ENCODE data around the gene PDK4. TPM values are rescaled to one million over a fixed set of nuclear protein-coding genes. Genes with fewer than 3 reads are reported as not detected.

PDK4 gene
- total RNA-seq, 6 donors from 2014 or later = 111 to 427 (median 160) TPM

DNA sequence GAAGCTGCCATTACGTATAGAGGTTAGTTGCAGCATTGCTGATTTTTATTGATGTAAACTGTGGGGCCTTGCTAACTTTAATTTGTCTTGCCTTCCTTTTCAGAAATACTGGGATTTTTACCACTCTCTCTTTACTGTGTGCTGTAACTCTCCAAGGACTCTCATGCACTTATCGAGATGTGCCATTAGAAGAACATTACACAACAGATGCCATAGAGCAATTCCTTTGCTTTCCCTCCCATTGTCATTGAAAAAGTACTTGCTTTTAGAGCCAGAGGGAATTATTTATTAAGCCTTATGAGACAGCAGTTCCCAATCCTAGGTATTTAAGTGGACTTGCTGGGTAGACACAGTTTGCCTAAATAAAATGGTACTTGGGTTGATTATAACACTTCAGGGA is 58.8 kb downstream of the PDK4 start:
- Histone ChIP-seq H3K27ac (no peak overlapping the region), H3K9me3 (no peaks in the 10 kb centered on the region), H3K4me1 (no peaks in the 10 kb centered on the region), H3K36me3 (no peaks in the 10 kb centered on the region), H3K27me3 (no peaks in the 10 kb centered on the region), H3K4me3 (no peak overlapping the region)
- no peak for TF ChIP-seq POLR2AphosphoS5 (IDR thresholded peaks at IDR 0.05)
- TF ChIP-seq EP300 (IDR thresholded peaks at IDR 0.05) = no peak
- no peak for TF ChIP-seq CTCF (IDR thresholded peaks at IDR 0.05)
- TF ChIP-seq POLR2A (IDR thresholded peaks at IDR 0.05) = no peak
- no peak for DNase-seq
- WGBS, 2 donors = 83 to 91% methylated on average over 2 of the region's 2 CpGs
- no peak for ATAC-seq (ENCODE audit: low FRiP score in 2 of 2)

GRCh38 chr7:95536656-95537311 is 59.5 kb downstream of the PDK4 start:
- DNase-seq = no peak
- ATAC-seq (ENCODE audit: low FRiP score in 2 of 2) = no peak
- WGBS, 2 donors = 95 to 98% methylated on average over 2 of the region's 2 CpGs

GRCh38 chr7:95535662-95536061 is 60.7 kb downstream of the PDK4 start:
- no peak for ATAC-seq (ENCODE audit: low FRiP score in 2 of 2)
- WGBS, 2 donors = 7 to 25% methylated on average over 1 of the region's 1 CpG

More at GRCh38 chr7:95536656-95537311, 59.5 kb downstream of the PDK4 start:
- Histone ChIP-seq H3K27ac (no peak overlapping the region), H3K36me3 (no peaks in the 10 kb centered on the region), H3K4me3 (no peak overlapping the region), H3K27me3 (no peaks in the 10 kb centered on the region), H3K9me3 (no peaks in the 10 kb centered on the region), H3K4me1 (no peaks in the 10 kb centered on the region)
- TF ChIP-seq CTCF (IDR thresholded peaks at IDR 0.05) = no peak
- no peak for TF ChIP-seq EP300 (IDR thresholded peaks at IDR 0.05)
- no peak for TF ChIP-seq POLR2A (IDR thresholded peaks at IDR 0.05)
- no peak for TF ChIP-seq POLR2AphosphoS5 (IDR thresholded peaks at IDR 0.05)

DNA sequence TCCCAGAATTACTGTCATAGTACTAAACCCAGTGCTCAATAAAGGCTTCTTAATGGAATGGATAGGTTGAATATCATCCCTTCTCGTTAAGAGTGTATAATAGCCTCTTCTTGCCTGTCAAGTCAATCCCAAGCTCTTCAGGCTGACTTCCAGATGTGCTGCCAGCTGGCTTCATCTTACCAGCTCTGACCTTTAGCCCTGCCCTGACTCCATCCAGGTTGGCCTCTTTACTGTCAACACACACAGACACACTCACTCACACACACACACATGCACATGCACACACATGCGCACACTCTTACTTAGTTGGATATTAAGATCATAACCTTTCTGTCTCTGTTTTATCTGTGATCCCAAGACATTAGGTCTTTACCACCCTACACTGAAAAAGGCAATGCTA is 61.5 kb downstream of the PDK4 start:
- DNase-seq (no peak), ATAC-seq (ENCODE audit: low FRiP score in 2 of 2) (no peak)
- H3K27me3 ChIP-seq = no peaks in the 10 kb centered on the region
- no peaks in the 10 kb centered on the region for H3K4me1 ChIP-seq
- no peaks in the 10 kb centered on the region for H3K9me3 ChIP-seq
- no peak overlapping the region for H3K4me3 ChIP-seq
- TF ChIP-seq CTCF (IDR thresholded peaks at IDR 0.05) = no peak
- no peak for TF ChIP-seq POLR2A (IDR thresholded peaks at IDR 0.05)
- TF ChIP-seq POLR2AphosphoS5 (IDR thresholded peaks at IDR 0.05) = no peak
- no peak for TF ChIP-seq EP300 (IDR thresholded peaks at IDR 0.05)
- no peak overlapping the region for H3K27ac ChIP-seq
- H3K36me3 ChIP-seq = no peaks in the 10 kb centered on the region
- WGBS, 2 donors = 77 to 91% methylated on average over 2 of the region's 2 CpGs

More at GRCh38 chr7:95535662-95536061, 60.7 kb downstream of the PDK4 start:
- DNase-seq = no peak
- Histone ChIP-seq H3K4me1 (no peaks in the 10 kb centered on the region), H3K4me3 (no peak overlapping the region), H3K36me3 (no peaks in the 10 kb centered on the region), H3K27ac (no peak overlapping the region), H3K9me3 (no peaks in the 10 kb centered on the region), H3K27me3 (no peaks in the 10 kb centered on the region)
- TF ChIP-seq POLR2AphosphoS5 (IDR thresholded peaks at IDR 0.05) (no peak), POLR2A (IDR thresholded peaks at IDR 0.05) (no peak), EP300 (IDR thresholded peaks at IDR 0.05) (no peak), CTCF (IDR thresholded peaks at IDR 0.05) (no peak)

Other genes with a start within 250 kb of the PDK4 start
- 10 to 100 TPM; 10.4 to 67.2 (median 23.2) TPM for gene PON3, start 200.1 kb downstream of the PDK4 start, total RNA-seq
- gene PON2, start 161.5 kb downstream of the PDK4 start, total RNA-seq = 100 to 1,000 TPM; 128 to 476 (median 197) TPM
- gene ASB4, start 110.6 kb downstream of the PDK4 start, total RNA-seq = 1 to 10 TPM in 3 of 6 donors, under 1 TPM in 2, not detected in 1; 0.20 to 2.4 (median 1.0) TPM
- 1 to 10 TPM in 4 of 6 donors, under 1 TPM in 1, not detected in 1; 0.46 to 3.1 (median 1.7) TPM for gene DYNC1I1, start 176.0 kb upstream of the PDK4 start, total RNA-seq